ENCODE data around the gene KBTBD8.

DNA sequence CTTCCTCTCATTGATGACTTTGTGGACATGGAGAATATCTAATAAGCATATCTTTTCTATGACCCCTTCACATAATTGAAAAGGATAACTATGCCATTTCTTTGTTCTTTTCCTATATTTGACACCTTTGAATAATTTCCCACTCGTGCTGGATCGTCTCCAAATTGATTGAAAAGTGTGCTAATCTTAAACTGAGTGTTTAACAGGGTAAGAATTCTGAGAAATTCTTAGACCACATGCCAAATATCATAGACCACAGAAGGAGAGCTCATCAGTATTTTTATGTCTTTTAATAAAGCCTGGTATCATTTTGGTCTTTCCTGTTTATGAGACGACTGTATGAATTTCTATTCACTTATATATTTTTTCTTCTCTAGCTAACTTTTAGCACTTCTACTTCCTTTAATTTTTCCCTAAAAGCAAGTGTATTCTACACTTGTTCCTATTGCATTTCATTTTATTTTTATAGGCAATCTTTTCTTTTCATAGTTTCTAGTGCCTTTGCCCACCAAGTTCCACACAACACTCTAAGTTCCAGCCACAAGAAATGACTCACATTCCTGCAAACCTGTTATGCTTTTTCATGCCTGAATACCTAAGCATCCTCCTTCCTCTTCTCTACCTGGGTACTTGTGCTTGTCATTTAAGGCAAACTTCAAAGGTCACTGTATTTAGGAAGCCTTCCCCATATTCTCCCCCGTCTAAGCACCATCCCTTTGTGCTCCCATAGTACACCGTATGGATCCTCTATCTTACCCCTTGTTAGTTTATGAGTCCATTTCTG, 30.1 kb downstream of the KBTBD8 start:
- TF ChIP-seq, protein P1, sequence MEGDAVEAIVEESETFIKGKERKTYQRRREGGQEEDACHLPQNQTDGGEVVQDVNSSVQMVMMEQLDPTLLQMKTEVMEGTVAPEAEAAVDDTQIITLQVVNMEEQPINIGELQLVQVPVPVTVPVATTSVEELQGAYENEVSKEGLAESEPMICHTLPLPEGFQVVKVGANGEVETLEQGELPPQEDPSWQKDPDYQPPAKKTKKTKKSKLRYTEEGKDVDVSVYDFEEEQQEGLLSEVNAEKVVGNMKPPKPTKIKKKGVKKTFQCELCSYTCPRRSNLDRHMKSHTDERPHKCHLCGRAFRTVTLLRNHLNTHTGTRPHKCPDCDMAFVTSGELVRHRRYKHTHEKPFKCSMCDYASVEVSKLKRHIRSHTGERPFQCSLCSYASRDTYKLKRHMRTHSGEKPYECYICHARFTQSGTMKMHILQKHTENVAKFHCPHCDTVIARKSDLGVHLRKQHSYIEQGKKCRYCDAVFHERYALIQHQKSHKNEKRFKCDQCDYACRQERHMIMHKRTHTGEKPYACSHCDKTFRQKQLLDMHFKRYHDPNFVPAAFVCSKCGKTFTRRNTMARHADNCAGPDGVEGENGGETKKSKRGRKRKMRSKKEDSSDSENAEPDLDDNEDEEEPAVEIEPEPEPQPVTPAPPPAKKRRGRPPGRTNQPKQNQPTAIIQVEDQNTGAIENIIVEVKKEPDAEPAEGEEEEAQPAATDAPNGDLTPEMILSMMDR (IDR thresholded peaks at IDR 0.05) = no peak
- no peak for TF ChIP-seq POLR2A (IDR thresholded peaks at IDR 0.05; ENCODE audit: low read depth)

Data from esophagus muscularis mucosa (tissue), 3 donors.